Activated CD4-positive, alpha-beta T cell treated with anti-CD3 and anti-CD28 coated beads for 24 hours (primary cell): ENCODE measurements around the gene PDIA2.
"Not testable (repeated sequence)": the region's sequence is repeated elsewhere in the genome, so short reads cannot be mapped to it uniquely, and the experiment has no call there.

Experiments used
- DNase-seq, 2 donors: peaks; one replicate each; pipeline ENCODE4 v3.0.0-alpha.2; 2020; ENCODE audit warnings: low read depth in 2 of 2

PDIA2 gene

DNA sequence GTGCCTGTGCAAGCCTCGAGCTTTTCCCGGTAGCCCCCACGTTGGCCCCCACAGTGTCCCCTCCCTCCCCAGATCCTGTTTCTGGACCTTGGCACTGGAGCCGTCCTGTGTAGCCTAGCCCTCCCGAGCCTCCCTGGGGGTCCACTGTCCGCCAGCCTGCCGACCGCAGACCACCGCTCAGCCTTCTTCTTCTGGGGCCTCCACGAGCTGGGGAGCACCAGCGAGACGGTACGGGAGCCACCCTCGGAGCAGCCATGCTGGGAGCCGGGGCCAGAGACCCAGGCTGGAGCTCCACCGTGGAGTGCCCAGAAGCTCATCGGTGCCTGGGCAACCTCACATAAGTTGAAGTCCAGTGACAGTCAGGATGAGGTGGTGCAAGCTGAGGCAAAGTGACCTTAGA lies 19.0 kb upstream of the PDIA2 start:
- DNase-seq = no peak

DNA sequence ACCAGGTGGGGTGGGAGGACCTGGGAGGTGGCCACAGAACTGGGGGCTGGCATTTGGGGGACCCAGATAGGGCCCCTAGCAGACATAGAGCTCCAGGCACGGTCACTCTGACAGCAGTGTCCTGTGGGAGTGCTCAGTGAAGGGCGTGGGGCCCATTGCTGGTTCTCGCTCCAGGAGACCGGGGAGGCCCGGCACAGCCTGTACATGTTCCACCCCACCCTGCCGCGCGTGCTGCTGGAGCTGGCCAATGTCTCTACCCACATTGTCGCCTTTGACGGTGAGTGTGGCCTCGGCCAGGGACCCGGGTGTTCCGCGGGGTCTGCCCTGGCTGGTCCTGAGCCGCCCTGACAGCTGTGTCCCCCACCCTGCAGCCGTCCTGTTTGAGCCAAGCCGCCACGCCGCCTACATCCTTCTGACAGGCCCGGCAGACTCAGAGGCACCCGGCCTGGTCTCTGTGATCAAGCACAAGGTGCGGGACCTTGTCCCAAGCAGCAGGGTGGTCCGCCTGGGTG lies 18.5 kb upstream of the PDIA2 start:
- no peak for DNase-seq

DNA sequence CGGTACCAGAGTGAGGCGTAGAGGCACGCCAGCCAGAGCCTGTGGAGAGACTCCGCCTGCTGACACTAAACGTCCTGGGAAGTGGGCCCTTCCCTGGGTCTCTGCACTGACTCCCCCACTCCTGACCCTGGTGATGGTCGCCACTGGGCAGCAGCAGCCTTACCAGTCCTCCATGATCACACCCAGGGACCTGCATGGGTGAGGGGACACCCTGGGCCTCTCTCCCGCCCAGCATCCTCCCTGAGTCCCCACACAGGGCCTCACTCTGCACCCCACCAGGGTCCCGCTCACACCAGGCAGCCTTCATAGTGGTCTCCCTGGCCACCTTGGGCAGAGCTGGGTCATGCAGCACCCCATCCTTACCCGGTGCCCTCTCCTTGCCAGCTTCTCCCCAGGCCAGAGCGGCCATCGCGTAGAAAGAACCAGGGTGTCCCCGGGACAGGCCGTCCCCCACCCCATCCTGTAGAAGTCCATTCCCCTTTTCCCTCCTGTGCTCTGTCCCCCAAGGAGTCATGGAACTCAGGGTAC lies 17.9 kb upstream of the PDIA2 start:
- DNase-seq = no peak

DNA sequence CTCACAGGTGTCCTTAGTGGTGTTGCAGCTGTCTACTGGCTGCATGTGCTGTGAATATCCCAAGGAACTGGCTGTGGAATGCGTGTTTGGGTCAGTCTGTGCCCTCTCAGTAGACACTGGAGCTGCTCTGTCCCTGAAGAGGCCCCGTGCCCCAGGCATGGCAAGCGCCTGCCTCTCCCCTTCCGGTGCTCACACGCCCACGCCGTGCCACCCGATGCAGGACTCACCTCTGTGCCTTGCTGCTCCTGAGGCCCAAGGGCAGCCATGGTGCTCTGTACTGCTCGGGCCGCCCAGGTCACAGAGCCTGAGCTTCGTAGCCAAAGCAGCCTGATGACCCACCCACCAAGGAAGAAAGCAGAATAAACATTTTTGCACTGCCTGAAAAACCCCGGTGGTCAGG lies 17.3 kb upstream of the PDIA2 start:
- DNase-seq = no peak

DNA sequence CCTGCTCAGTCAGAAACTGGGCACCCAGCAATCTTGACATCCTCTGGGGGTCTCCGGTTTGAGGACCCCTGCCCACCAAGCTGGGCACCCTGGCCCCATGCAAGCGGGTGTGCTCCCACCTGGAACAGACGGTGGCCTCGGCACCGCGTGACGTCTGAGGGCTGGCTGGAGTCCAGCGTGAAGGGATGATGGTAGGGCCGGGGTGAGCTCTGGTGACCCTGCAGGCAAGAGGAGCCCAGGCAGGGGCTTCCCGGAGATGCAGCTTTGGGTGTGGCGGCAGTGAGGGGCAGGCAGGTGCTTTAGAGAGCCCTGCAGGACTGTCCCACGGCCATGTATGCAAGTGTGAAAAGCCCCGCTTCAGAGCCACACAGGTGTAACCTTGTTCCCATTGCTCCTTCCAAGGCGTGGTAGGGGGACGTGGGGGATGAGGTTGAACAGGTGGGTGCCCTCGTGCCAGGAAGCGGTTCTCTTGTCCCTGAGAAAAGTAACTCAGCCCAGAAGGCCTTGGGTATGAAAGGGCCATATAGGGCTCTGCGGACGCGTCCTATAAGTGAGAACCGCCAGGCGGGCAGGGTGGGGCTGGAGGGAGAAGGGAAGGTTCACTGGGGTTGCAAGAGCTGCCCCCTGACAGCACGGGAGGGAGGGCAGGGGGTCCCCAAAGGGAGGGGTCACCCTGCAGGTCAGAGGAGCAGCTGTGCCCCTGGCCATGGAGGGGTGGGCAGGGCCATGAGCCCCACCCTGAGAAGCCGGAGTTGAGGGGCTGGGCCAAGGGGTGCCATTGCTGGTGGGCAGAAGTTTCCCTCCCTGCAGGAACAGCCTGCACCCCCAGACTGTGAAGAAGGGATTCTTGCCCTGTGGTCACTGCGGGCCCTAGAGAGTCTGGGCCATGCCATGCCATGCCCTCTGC lies 16.5 kb upstream of the PDIA2 start:
- no peak for DNase-seq

DNA sequence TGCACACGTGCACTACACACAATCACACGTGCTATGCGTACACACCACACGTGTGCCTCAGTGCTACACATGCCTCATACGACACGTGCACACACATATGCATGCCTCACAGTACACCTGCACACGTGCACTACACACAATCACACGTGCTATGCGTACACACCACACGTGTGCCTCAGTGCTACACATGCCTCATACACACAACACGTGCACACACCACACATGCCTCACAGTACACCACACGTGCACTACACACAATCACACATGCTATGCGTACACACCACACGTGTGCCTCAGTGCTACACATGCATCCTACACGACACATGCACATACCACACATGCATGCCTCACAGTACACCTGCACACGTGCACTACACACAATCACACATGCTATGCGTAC lies 15.4 kb upstream of the PDIA2 start:
- DNase-seq = not testable (repeated sequence)

DNA sequence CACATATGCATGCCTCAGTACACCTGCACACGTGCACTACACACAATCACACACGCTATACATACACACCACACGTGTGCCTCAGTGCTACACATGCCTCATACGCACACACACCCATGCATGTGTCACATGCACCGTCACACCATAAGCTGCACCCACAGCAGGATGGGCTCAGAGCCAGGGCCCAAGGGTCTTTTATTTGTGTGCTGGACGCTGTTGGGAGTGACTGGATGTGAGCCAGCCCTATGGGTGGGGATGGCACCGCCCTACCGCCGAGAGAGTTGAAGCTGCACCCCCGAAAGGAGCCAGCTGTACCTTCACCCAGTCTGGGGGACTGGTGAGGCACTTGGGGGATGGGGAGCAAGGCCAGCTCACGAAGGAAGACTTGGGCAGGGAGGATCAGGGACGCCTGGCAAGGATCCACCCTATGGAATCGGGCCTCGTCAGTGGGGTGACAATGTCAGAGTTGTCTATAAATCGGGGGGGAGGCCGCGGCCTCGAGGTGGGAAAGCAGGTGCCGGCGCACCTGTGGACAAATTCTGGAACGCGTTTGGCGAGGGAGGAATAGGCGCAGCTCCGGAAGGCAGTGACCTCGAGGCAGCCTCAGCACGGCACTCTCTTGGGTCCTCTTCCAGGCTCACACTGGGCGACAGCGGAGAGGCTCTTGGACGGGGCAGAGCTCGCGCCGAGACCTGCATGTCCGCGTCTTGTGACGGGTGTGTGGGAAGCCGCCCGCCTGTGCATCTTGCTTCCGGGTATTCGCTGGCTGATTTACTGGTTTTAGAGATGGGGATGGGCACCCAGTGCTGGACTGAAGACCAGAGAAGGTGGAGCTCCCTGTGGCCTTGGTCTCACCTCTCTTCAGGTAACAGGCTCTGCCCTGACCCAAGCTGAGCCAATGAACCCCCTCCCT lies 14.6 kb upstream of the PDIA2 start:
- no peak for DNase-seq

DNA sequence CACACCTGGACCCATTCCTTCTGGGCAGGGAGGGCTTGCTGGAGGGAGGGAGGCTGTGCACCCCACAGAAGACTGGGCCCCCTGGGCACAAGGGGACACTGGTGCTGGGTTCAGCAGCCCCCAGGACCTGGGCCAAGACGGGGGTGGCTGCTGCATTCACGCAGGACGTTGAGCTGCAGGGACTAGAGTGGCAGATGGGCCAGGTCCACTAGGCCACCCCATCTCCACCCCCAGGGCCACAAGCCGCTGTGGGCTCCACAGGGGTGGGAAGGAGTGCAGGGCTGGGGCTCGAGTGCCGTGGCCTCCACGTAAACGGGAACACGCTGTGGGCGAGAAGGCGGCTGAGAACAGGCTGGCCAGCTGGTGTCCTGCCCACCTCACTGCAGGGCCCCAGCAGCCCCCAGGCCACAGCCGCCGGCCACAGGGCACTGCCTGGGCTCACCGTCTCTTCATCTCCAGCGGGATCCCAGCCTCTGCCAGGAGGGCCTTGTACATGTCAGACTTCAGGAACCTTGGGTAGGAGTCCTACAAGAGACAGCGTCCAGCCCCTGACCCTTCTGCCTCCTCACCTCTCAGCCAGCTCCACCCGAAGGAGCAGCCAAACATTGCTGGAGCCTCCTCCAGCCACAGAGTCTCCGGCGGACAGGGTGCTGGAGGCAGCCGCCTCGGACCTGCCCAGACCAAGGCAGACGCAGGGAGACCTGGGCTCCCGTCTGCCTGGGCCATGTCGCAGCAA lies 13.7 kb upstream of the PDIA2 start:
- DNase-seq = no peak

DNA sequence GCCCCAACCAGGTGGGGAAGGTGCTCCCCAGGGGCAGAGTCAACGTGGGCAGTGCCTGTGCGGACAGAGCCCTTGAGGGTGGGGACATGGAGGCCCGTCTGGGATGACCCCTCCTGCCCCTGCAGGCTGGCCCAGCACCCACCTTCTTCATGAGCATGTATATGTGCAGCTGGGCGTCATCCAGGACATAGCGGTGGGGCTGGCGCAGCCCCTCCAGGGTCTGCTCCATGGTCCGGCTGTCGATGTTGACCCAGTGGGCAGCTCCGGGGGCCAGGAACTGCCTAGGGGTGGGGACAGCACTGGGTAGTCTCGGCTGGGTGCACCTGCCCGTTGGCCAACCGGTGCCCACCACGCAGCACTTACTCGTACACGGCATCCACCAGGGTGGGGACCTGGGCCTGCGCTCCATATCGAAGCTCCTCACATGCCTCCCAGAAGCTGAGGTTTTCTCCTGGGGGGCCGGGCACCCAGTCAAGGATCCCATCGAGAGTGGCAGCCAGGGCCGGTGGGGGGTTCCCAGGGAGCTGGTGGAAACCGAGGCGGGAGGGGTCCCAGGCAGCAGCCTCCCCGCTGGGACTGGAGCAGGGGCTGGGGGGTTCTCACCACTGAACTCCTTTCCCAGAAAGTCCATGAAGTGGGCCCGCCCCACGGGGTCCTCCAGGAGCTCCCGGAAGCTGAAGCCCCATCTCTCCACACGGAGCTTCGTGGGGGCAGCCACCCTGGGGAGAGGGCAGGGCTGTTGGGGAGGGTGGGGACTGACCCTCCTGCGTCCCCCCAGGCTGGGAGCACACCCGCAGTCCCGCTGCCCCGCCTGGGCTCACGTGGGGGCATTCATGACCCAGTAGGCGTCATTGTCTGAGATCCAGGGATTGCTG lies 12.3 kb upstream of the PDIA2 start:
- no peak for DNase-seq

DNA sequence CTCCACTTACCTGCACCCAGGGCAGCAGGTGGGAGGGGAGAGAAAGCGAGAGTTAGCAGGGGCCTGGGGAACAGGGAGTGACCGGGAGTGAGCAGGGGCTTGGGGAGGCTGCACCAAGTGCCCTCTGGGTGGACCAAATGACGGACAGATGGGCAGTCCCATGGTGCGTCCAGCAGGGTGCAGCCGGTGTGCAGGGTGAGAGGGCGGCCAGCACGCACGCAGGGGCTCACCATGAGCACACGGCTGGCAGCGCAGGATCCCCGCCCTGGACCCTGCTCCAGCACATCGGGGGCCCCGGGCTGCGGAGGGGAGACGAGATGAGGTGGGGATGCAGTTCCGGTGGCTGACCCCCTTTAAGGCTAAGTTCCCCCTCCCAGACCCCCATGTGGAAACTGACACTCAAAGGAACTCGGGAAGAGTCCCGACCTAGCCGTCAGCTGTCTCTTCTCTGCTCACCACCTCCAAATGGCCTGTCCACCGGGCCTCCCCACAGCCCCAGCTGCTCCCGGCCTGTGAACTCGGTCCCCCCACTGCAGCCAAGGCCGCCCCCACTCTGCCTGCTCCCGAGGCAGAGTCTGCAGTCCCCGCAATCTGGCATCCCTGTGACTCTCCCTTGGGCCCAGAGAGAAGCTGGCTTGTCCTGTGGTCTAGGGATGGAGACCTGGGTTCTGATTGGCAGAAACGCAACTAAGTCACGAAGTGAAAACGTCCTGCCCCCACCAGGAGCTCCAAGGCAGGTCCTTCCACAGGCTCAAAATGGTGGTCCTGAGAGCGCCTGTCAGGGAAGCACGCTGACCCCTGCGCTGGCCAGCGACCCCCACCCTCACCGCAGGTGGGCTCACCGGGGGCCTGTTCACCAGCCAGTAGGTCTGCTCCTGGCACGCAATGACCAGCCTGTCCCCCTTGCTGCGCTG lies 10.1 kb upstream of the PDIA2 start:
- DNase-seq = no peak

DNA sequence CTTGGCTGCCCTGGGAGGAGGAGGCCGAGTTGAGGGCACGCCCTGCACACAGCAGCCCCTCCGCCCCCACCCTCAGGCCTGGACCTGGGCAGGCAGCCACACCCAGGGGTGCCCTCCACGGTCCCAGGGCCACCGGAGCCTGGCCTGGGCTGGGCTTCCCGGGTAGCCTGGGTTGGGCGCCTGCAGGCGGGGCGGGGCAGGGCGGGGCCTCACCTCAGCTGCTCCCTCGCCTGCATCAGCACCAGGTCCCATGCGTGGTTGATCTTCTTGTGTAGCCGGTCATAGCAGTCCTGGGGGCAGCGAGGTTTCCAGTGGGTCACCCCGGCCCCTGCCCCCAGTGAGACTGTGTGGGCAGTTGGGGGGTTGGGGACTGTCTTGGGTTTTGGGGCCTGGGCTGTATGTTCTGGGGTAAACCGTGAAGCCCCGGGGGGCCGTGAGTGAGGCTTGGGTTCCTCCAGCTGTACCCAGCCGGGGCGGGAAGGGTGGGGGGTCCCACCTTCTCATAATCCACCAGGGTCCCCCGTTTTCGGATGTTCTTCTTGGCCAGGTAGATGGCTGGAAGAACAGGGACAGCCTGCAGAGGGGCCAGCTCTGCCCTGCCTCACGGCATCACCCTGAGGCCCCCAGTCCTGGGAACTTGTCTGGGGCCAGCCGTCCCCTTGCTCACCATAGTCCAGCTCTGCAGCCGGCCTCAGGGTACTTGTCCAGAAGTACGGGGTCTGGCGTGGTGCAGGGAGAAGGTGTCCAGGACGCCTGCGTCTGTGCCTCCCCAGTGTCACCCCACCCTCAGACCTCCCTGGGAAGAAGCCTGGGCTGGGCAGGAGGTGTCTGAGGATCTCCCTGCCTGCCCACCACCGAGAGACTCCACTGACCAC lies 9.2 kb upstream of the PDIA2 start:
- DNase-seq = no peak

DNA sequence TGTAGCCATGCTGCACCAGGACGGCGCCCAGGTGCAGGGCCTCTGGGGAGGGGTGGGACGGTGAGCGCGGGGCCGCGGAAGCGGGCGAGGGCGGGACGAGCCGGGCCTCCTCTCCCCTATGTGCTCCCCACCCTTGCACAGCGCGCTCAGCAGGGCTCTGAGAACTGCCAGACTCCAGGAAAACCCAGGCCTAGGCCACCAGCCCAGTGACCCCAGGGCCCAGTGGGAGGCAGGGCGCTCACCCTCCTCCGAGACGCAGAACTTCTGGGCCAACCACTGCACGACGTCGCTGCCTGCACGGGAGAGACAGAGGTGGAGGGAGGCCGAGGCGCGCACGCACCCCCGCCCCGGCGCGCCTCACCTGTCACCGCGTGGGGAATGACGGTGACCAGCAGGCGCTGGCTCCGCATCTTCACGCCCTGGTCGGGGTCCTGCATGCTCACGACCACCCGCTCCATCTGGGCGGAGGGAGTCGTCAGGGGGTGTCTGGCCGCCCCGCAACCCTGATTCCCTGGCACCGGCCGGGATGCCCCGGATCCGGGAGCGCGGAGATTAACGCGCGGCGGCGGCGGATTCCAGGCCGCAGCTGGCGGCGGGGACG lies 7.8 kb upstream of the PDIA2 start:
- peak in 1 of 2 donors; percentile 14 for DNase-seq

DNA sequence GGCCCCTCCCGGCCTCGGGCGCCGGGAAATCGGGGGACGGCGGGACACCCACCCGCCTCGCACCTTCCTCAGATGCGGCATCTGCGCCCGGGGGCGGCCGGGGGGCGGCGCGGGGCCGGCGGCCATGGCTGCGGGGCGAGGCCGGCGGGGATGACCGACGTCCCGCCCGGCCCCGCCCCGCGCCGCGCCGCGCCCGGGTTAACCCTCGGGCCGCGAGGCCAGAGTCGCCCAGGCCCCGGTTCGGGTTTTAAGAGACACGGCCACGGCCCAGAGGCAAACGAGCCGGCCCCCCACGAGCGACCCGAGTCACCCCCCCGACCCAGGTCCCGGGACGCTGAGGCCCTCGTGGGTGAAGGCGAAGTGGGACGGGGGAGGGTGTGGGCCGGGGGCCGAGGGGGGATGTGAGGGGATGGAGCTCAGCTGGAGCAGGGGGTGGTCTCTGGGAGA lies 7.2 kb upstream of the PDIA2 start, which contains the start of gene RGS11:
Gene RGS11, minus strand, starts transcription at position 159 of the 447 bp plus-strand sequence. Its CDS starts 33 bp downstream, at position 126.
- DNase-seq = no peak

DNA sequence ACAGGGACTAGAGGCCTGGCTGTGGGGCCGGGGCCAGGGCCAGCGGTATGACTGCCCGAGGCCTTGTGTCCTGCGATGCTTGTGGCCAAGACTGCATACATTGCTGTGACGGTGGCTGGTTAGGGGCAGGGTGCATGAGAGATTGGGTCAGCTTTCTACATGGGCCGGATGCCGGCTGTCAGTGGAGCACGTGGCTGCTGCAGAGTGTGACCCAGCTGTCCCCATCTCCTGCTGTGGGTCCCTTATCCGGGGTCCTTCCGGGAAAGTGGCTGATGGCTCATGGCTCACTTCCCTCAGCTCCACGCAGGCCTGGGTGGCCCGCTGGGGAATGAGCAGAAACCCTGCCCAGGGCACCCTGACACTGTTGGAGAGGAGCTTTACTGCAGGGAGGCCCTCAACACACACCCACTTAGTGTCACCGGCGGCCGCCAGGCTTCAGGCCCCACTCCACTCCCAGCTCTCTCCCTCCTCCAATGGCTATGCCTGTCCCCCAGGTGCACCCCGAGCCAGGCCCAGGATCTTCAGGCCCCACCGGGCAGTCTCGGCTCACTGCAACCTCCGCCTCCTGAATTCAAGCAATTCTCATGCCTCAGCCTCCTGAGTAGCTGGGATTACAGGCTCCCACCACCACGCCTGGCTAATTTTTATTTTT lies 6.4 kb upstream of the PDIA2 start:
- no peak for DNase-seq

DNA sequence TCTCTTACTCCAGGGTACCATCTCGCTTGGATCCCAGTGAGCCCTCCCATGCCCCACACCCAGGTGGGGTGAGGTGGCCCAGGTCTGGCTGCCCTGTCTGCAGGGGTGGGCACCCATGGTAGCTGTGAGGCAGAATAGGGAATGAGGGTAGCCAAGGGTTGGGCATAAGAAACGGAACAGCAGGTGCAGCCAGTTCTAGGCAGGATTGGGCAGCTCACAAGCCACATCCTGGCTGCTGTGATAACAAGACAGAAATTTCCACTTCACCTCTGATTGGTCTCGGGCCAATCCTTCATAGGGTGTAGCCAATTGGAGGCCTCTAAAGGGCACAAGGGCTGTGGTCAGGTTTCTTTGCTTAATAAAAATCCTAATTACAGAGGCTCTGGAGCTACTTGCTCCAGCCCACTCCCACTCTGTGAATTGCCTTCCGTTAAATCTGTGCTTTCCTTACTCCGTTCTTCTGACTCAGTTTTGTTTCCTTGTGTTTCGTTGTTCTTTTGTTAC lies 4.0 kb upstream of the PDIA2 start:
- DNase-seq = no peak

DNA sequence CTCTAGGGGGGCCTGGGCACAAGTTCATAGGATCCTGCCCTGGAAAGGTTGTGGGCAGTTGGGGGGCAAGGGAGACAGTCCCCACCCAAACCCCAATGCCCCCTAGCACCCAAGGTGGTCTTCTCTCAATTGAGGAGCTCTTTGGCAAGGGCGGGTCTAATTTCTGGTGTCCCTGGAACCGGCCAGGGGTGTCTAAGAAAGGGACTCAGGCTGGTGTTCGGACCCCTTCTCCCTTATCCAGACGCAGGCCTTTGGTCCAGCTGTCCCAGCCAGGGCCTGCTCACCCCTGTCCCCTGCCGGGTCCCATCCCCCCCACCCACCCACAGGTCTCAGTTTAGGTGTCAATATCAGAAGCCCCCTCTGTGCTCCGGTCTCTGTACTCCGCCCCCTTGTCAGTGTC lies 3.4 kb upstream of the PDIA2 start:
- DNase-seq = no peak

DNA sequence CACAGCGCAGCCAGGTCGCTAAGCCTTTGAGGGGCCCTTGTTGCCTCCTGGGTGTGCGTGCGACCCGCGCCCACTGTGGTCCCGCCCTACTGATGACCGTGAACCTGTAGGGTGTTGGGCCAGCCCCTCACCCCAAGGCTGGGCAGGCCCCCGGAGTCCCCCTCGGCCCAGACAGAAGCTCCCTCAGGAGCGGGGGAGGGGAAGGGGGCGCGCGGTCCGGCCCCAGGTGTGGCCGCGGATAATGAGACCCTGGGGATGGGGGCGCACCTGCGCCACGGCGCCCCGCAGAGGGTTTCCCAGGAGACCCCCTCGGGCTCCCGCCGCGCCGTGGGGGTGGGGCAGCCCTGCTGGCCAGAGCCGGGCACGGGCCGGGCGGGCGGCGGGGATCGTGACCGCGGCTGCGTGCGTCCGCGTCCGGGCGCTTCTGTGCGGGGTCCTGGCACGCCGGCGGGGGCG lies 2.9 kb upstream of the PDIA2 start:
- DNase-seq = no peak
